ENCODE results near the gene DENR. TPM values are rescaled to one million over a fixed set of nuclear protein-coding genes. Genes with fewer than 3 reads are reported as not detected.

Gene DENR
- total and polyA plus RNA-seq, 2 of the 8 experiments (the other 6 are each of a cell fraction or from before 2014, with no cell fraction given), result 26.9 to 84.0 TPM

- no peak for TF ChIP-seq TBP (IDR thresholded peaks at IDR 0.05; ENCODE audit: low read depth, low read length)
Observed at GRCh38 chr12:122743895-122744525, 8.6 kb upstream of the DENR start (continued).

All from H1 (cell line).